Astrocyte (in vitro differentiated cells and primary cell): ENCODE results near the gene LMBRD1.

Source experiments
- CTCF ChIP-seq: IDR thresholded peaks from 2 replicates; pipeline ENCODE4 v1.5.1; 2011; ENCODE audit warnings: low read depth, mild to moderate bottlenecking, inconsistent platforms, low read length, moderate library complexity; ENCODE audit not compliant: insufficient read depth
- EZH2 ChIP-seq: IDR thresholded peaks from 2 replicates; pipeline ENCODE4 v1.6.1; 2012; ENCODE audit warnings: mild to moderate bottlenecking, low read length, inconsistent platforms; ENCODE audit not compliant: insufficient read depth

GRCh38 chr6:69789578-69789977 lies 7.2 kb downstream of the LMBRD1 start:
- no peak for TF ChIP-seq CTCF
- no peak for TF ChIP-seq EZH2
